Activated naive CD4-positive, alpha-beta T cell treated with anti-CD3 and anti-CD28 coated beads, Interleukin-2, amount 50 U/mL, for 72 hours (primary cell): ENCODE measurements around the gene LPAR3. TPM values are rescaled to one million over a fixed set of nuclear protein-coding genes. Genes with fewer than 3 reads are reported as not detected.
A peak's percentile ranks its signal among the peaks of the same experiment; 100 is the strongest.

Experiments
- ATAC-seq, 2 donors: fragments of 150-1000 bp; cut with Tn5 transposase; 2 replicates each; pipeline ENCODE4 v1.10.0; 2021; ENCODE audit warnings: mild to moderate bottlenecking in 2 of 2, moderate library complexity in 2 of 2
- DNase-seq, 2 donors: peaks; one replicate each; pipeline ENCODE4 v3.0.0; 2021 to 2022; ENCODE audit warnings: low spot score in 2 of 2
- H3K27ac Mint-ChIP-seq, 2 donors: one replicate each; pipeline ENCODE4 v1.8.0; 2022; ENCODE audit warnings: mild to moderate bottlenecking in 2 of 2, mixed read lengths in 2 of 2
- H3K36me3 Mint-ChIP-seq, 2 donors: one replicate each; pipeline ENCODE4 v1.8.0; 2022; ENCODE audit warnings: mixed read lengths in 2 of 2
- H3K9me3 Mint-ChIP-seq, 2 donors: one replicate each; pipeline ENCODE4 v1.8.0; 2022; ENCODE audit warnings: mixed read lengths in 2 of 2
- total RNA-seq, 2 donors: library from RNA; stranded (reverse); gene quantifications; one replicate each; pipeline ENCODE4 v1.2.3, GENCODE V29; 2022

LPAR3 gene
- total RNA-seq, 2 donors from 2014 or later = 0.35 TPM; not detected in 1

GRCh38 chr1:84873366-84873765, 19.6 kb downstream of the LPAR3 start:
- no peak for ATAC-seq
- no peak for DNase-seq
- Mint-ChIP-seq H3K27ac (no peak overlapping the region), H3K9me3 (no peaks in the 10 kb centered on the region), H3K36me3 (no peaks in the 10 kb centered on the region)

DNA sequence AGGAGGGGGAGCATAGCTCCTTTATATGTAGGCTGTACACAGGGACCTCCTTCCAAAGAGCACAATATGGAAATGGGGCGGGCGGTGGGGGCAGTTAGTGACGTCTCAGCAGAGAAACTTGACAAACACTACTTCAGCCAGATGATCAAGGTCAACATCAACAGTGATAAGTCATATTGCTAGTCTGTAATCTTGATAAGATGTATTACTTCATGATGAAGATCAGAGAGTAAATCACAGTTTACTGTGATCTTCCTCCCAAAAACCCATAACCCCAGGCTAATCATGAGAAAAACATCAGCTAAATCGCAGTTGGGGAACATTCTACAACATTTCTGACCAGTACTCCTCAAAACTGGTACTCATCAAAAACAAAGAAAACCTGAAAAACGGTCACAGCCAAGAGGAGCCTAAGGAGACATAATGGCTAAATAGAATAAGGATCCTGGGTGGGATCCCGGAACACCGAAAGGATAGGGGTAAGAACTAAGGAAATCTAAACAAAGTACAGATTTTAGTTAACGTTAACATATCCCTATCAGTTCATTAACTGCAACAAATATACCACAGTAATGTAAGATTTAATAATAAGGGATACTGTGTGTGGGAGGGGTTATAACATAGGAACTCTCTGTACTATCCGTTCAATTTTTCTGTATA, 20.2 kb downstream of the LPAR3 start:
- H3K27ac Mint-ChIP-seq = no peak overlapping the region
- no peaks in the 10 kb centered on the region for H3K9me3 Mint-ChIP-seq
- DNase-seq (no peak), ATAC-seq (no peak)
- no peaks in the 10 kb centered on the region for H3K36me3 Mint-ChIP-seq

DNA sequence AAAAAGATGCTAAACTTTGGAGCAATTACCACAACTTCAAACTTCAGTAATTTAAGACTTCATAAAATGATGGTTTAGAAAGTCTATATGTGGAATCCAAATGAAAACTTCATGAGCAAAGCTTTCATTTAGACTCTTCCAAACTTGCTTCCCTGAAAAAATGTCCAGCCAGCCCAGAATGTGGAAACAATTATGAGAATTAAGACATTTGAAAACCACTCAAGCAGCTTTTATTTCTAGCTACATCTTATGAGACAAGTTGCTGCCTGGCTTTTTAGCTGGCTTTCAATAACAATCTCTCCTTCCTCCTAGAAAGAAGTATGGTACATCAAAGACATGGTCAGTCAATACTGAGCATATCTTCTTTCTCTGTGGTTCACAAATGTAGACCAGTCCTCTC, 21.8 kb downstream of the LPAR3 start:
- Mint-ChIP-seq H3K27ac (no peak overlapping the region), H3K36me3 (no peaks in the 10 kb centered on the region), H3K9me3 (peaks cover 0 to 4% of the 10 kb centered on the region in 2 donors)
- ATAC-seq = no peak
- DNase-seq = no peak

- peaks cover 0 to 4% of the 10 kb centered on the region in 2 donors for H3K9me3 Mint-ChIP-seq
- DNase-seq = no peak
- no peak overlapping the region for H3K27ac Mint-ChIP-seq
- peaks cover 2 to 3% of the 10 kb centered on the region in 2 donors for H3K36me3 Mint-ChIP-seq
- ATAC-seq = no peak
Measured at GRCh38 chr1:84870591-84870990, 22.4 kb downstream of the LPAR3 start.

DNA sequence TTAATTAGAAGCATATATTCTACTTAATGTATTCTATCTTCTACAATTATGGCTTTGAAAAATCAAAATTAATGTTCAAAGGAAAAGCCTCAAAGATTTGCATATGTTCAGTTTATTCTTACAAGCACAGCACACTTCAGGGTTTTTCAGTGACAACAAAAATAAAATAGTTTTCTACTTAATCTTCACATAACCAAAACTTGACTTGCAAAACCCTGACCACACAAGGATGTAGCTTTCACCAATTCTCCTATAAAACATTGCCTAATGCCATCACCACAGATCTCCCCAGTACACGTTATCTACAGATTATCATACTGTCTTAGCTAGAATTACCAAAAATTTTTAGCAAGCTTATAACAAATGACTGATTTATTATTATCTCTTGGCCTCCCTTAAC, 23.3 kb downstream of the LPAR3 start:
- Mint-ChIP-seq H3K27ac (no peak overlapping the region), H3K9me3 (peaks cover 0 to 4% of the 10 kb centered on the region in 2 donors), H3K36me3 (peaks cover 8 to 12% of the 10 kb centered on the region in 2 donors)
- ATAC-seq (no peak), DNase-seq (no peak)

GRCh38 chr1:84862810-84863251, 30.2 kb downstream of the LPAR3 start:
- ATAC-seq = peak; percentile 87 to 90
- Mint-ChIP-seq H3K36me3 (peaks cover 8 to 17% of the 10 kb centered on the region in 2 donors), H3K9me3 (peaks cover 0 to 4% of the 10 kb centered on the region in 2 donors), H3K27ac (peak overlapping the region; percentile 16 to 83)
- peak; percentile 51 to 67 for DNase-seq

DNA sequence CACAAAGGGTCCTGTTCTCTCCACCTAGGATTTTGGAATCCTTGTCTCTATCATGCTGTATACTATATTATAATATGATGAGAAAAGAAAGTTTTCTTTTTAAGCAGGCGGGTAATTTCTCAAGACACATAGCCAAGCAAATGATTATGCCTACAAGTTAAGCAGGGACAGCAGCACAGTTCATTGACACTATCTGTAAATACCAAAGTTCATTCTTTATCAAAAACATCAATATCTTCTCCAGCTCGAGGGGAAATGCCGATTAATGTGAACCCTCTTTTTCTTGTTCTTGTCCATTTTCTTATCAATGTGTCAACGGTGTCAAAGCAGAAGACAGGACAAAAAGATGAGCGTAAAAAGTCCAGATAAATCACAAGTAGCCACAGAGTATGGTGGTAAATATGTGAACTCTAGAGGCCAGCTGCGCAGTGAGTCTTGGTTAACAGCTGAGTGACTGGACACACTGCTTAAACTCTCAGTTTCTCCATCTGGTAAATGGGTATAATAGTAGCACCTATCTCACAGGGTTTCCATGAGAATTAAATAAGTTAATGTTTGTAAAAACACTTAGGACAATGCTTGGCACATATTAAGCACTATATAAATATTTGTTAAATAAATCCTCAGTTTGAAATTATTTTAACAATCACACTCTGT, 30.9 kb downstream of the LPAR3 start:
- DNase-seq (no peak), ATAC-seq (no peak)
- peak overlapping the region; percentile 1 to 83 for H3K27ac Mint-ChIP-seq
- peaks cover 8 to 17% of the 10 kb centered on the region in 2 donors for H3K36me3 Mint-ChIP-seq
- peaks cover 0 to 4% of the 10 kb centered on the region in 2 donors for H3K9me3 Mint-ChIP-seq

DNA sequence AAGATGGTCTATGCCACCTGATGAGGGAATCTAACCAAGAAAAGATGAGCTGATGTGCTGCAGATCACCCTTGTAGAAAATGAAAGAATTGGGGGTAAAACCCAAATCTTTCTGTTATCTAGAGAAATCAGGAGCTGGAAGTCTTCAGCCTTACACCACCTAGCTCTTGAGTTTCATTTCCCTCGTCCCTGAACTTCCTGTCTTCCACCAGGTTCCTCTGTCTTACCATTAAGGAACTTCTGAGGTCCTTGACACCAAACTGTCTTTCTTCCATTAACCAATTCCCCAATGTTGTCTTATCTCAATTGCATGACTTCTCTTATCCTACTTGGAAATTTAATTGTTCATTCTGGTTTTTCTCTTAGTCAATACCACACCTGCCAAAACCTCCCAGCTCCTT, 31.5 kb downstream of the LPAR3 start:
- DNase-seq (no peak), ATAC-seq (no peak)
- H3K36me3 Mint-ChIP-seq = peaks cover 8 to 17% of the 10 kb centered on the region in 2 donors
- H3K27ac Mint-ChIP-seq = peak overlapping the region; percentile 1 to 36
- no peaks in the 10 kb centered on the region for H3K9me3 Mint-ChIP-seq

DNA sequence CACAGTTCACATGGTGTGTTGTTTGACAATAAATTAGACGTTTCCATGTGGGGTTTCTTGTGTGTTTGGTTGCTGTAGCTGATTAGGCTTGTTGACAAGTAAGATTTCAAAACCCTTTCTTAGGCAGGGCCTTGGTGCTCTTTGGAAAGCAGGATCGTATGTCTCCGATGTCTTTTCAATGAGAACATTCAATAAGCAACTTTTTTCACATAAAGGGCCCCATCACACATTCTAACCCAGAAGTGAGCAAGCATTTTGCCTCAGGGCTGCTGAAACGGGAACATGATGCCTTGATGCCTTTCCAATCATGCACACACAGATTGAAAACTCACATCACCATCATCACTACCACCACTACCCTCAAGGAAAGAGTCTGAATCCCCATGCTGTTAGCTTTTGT, 33.1 kb downstream of the LPAR3 start:
- ATAC-seq (no peak), DNase-seq (no peak)
- peaks cover 0 to 5% of the 10 kb centered on the region in 2 donors for H3K9me3 Mint-ChIP-seq

DNA sequence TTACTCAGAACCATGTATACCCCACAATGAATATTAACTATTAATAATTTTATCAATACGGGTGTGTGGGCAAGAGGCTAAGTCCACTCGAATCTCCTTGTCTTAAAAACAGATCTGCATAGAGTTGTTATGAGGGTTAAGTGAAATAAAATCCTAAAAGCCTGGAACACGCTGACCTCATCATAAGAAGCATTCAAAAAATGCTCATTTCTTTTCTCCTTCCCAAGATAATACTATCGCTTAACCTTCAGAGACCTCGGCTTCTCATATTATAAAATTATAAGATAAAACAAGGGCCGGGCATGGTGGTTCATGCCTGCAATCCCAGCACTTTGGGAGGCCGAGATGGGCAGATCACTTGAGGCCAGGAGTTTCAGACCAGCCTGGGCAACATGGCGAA, 35.1 kb downstream of the LPAR3 start:
- peaks cover 0 to 14% of the 10 kb centered on the region in 2 donors for H3K9me3 Mint-ChIP-seq
- ATAC-seq (no peak), DNase-seq (no peak)
- no peak overlapping the region for H3K27ac Mint-ChIP-seq
- peaks cover 0 to 13% of the 10 kb centered on the region in 2 donors for H3K36me3 Mint-ChIP-seq

More for the DNA sequence above, 33.1 kb downstream of the LPAR3 start:
- Mint-ChIP-seq H3K27ac (no peak overlapping the region), H3K36me3 (peaks cover 0 to 15% of the 10 kb centered on the region in 2 donors)

GRCh38 chr1:84856726-84857270, 36.2 kb downstream of the LPAR3 start:
- ATAC-seq (no peak), DNase-seq (no peak)
- Mint-ChIP-seq H3K9me3 (peaks cover 0 to 21% of the 10 kb centered on the region in 2 donors), H3K36me3 (peaks cover 0 to 13% of the 10 kb centered on the region in 2 donors), H3K27ac (no peak overlapping the region)

DNA sequence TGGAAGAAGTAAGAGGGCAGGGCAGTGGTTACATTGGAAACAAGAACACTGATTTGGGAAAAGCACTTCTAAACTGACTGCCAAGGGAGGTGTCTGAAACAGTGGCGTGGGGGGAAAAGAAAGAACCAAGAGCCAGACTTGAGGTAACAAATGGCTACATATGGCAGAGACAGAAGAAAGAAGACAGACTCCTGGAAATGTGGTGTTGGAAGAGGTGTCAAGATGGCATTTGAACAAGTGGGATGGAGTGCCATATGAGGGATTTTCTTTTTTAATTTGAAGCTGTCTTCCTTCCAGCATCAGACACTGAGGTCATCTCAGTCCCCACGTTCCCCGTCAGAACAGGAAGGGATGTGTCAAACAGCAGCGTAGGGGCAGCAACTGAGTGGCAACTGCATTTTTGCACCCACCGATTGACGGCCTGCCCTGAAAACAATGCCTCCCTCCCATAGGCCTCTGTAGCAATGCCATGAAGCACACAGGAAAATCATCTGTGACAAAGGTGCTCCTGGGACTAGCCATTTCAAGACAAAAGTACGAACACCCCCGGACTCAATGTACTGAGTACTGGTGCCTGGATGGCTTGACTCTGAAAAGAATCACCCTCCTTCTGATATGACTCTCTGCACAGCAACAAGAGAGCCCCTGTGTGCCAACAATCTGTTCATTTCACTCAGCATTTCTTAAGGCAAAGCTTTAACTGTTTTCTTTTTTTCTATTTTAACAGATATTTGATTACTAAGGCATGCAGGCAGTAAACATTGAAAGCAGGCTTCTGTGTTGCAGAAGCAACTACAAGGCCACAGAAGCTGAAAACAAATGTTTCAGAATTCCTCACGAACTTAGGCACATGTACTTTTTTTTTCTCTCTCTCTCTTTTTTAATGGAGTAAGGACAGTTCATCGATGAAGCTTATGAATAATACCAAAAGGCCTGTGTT, 37.0 kb downstream of the LPAR3 start:
- Mint-ChIP-seq H3K9me3 (peaks cover 0 to 25% of the 10 kb centered on the region in 2 donors), H3K27ac (peak overlapping the region in 1 of 2 donors; percentile 87), H3K36me3 (peaks cover 0 to 8% of the 10 kb centered on the region in 2 donors)
- DNase-seq (no peak), ATAC-seq (no peak)

- Mint-ChIP-seq H3K27ac (peak overlapping the region in 1 of 2 donors; percentile 87), H3K36me3 (peaks cover 0 to 8% of the 10 kb centered on the region in 2 donors), H3K9me3 (peaks cover 0 to 25% of the 10 kb centered on the region in 2 donors)
- DNase-seq = no peak
- ATAC-seq = no peak
Measured at GRCh38 chr1:84855168-84855567, 37.8 kb downstream of the LPAR3 start.

DNA sequence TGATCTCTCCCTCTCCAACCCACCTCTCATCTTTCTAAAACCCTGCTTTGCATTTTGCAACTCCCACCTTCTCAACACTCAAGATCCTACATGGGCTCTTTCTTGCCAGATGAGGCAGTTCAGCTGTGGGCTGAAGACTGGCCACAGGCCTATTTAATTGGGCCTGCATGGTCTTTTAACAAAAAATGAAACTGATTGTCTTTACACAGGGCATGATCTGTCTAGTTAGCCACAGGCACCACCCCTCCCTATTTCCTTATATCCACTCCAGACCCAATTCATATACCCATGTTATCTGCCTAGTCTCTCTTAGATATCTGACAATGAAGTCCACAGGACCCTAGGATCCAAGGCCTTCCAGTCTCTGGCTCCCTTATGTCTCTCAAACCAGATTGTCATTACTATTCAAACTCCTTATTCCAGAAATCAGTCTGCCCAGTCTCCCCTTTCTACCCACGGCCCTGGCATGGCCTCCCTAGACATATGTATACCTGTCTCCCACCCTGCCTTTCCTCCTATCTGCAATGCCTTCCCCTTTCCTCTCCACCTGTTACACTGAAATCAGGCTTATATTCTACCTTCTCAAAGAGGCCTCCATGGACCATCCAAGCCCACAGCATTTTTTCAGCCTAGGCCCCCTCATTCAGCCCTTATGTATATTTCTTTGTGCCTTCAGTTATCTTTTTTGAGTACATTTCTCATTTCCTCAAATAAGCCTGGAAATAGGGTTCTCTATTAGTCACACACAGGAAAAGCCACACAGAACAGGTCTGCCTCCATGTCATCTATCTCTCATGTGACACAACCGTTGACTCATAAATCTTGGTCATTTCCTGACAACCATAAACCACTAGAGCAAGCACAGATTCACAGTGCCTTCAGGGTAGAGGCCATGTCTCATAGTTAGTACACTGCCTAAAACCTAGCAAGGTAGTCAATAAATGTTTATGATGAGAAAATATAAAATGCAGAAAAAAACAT, 39.0 kb downstream of the LPAR3 start:
- Mint-ChIP-seq H3K27ac (peak overlapping the region; percentile 87 to 97), H3K36me3 (peaks cover 0 to 8% of the 10 kb centered on the region in 2 donors), H3K9me3 (peaks cover 0 to 25% of the 10 kb centered on the region in 2 donors)
- peak in 1 of 2 donors; percentile 38 for DNase-seq
- peak; percentile 99 to 100 for ATAC-seq

DNA sequence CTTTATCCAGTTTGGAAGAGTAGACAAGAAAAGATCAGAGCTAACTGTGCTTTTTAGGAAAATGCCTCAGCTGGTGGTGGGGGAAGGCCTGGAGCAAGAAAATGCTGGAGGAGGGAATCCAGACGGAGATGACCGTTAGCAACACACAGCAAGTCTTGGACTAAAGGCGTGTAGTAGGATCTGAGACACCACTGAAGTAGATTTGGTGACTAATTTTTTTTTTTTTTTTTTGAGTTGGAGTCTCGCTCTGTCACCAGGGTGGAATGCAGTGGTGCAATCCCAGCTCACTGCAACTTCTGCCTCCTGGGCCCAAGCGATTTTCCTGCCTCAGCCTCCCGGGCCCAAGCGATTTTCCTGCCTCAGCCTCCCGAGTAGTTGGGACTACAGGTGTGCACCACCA, 41.2 kb downstream of the LPAR3 start:
- H3K27ac Mint-ChIP-seq = no peak overlapping the region
- peaks cover 0 to 8% of the 10 kb centered on the region in 2 donors for H3K36me3 Mint-ChIP-seq
- H3K9me3 Mint-ChIP-seq = peaks cover 0 to 25% of the 10 kb centered on the region in 2 donors
- no peak for ATAC-seq
- DNase-seq = no peak
